ENCODE data around the gene KRTAP5-8.

DNA sequence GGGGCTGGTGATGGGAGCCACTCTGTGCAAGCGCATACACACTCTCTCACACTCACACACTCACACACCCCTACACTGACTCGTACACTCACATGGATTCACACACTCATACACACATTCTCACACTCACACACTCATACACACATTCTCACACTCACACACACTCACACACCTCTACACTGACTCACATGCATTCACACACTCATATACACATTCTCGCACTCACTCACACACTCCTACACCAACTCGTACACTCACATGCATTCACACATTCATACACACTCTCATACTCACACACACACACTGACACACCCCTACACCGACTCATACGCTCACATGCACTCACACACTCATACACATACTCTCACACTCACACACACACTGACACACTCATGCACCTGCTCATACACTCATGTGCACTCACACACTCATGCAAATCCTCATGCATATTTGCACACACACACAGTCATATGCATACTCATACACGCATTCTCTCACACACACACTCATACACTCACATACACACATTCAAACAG lies 39.7 kb downstream of the KRTAP5-8 start:
- TF ChIP-seq EZH2 (IDR thresholded peaks at IDR 0.05; ENCODE audit: borderline replicate concordance) (no peak), EZH2phosphoT487 (IDR thresholded peaks at IDR 0.05; ENCODE audit: low read depth, severe bottlenecking, unreplicated experiment) (no peak)
- TF ChIP-seq, protein P1, sequence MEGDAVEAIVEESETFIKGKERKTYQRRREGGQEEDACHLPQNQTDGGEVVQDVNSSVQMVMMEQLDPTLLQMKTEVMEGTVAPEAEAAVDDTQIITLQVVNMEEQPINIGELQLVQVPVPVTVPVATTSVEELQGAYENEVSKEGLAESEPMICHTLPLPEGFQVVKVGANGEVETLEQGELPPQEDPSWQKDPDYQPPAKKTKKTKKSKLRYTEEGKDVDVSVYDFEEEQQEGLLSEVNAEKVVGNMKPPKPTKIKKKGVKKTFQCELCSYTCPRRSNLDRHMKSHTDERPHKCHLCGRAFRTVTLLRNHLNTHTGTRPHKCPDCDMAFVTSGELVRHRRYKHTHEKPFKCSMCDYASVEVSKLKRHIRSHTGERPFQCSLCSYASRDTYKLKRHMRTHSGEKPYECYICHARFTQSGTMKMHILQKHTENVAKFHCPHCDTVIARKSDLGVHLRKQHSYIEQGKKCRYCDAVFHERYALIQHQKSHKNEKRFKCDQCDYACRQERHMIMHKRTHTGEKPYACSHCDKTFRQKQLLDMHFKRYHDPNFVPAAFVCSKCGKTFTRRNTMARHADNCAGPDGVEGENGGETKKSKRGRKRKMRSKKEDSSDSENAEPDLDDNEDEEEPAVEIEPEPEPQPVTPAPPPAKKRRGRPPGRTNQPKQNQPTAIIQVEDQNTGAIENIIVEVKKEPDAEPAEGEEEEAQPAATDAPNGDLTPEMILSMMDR (IDR thresholded peaks at IDR 0.05; ENCODE audit: poor library complexity) = no peak
